GM18517 (cell line): ENCODE data around the gene CFDP1.
A peak's percentile ranks its signal among the peaks of the same experiment; 100 is the strongest.

Experiments used
- ATAC-seq: cut with Tn5 transposase; IDR thresholded peaks from one replicate; pipeline ENCODE4 v1.9.1; 2021; ENCODE audit warnings: mild to moderate bottlenecking, moderate library complexity; ENCODE audit not compliant: unreplicated experiment

The CFDP1 gene

DNA sequence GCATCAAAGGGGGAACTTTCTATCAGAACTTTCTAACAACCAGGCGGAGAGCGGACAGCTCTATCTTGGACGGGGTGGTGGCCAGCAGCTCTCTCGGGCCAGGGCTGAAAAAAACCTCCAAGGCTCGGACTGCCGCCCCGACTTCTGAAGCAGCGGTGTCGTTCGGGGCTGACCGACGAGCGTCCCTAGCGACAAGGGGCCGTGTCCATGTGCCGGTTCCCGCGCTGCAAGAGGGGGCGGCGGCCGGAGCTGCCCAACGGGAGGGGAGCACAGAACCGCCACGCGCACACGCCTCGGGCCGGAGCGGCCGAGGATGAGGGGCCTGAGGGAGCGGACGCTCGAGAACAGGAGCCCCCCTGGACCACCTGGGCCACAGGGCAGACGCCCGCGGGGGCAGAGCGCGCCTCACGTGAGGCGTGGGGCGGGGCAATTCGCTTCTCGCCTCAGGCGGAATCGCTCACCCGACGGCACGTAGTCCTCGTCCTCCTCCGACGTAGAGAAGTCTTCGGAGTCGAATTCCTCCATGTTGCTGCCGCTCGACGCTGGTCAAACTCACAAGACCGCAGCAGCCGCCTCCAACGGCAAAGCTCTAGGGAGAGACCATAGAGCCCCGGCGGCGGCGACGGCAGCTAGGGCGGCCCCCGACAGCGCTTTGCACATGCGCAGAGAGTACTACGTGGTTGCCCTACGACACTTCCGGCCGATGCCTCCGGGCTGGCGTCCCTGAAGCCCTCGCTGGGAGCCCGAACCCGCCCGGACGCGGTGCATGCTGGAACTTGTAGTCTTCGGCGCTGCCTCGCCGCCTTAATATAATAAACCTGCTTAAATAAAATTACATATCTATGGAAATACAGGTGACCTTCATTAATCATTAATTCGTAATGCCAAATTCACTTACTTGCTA, at the start of gene CFDP1:
Gene CFDP1 (minus strand): TSS at position 676 of the 904 bp plus-strand sequence. CDS start 151 bp downstream, at position 525.
- peak; percentile 88 for ATAC-seq

DNA sequence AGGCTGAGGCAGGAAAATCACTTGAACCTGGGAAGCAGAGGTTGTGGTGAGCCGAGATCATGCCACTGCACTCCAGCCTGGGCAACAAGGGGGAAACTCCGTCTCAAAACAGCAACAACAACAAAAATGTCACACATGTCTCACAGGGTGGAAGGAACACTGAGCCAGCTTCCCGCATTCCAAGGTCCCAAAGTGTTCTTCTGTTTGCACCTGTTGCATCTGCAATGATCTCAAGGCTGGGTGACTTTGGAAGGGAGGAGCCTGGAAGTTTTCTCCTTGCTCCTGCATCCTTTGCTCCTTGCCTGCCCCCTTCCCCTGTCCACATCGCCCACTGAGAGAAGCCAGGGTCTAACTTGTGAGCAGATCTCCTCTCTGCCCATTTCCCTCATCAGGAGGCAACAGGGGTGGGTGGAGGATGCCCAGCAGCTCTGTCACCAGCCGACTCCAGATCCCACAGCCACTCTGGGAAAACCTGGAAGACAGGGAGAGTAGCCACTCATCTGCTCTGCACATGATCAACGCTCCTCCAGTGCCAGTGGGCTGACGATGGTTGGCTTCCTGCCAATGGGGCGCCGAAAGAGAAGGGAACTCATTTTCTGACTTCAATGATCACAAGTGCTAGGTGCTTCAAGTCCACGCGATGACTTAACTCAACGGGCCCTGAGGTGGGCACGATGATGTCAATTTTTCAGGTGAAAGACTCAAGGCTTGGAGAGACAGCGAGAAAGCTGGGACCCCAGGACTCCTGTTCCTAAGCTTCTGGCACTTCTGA, 49.3 kb upstream of the CFDP1 start:
- no peak for ATAC-seq

DNA sequence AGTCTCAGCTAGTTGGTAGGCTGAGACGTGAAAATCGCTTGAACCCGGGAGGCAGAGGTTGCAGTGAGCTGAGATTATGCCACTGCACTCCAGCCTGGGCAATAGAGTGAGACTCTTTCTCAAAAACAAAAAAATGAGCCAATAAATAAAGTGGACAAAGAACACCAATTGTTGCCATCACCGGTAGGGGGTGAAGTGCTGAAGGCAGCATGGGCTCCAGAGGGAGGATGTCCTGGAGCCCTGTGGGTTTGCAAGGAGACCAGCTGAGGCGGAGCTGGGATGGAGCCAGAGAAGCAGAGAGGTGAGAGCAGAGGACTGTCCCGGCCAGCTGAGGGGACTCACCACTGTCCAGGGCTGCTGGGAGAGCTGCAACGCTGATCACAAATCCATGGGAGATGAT, 48.2 kb upstream of the CFDP1 start:
- ATAC-seq = no peak

DNA sequence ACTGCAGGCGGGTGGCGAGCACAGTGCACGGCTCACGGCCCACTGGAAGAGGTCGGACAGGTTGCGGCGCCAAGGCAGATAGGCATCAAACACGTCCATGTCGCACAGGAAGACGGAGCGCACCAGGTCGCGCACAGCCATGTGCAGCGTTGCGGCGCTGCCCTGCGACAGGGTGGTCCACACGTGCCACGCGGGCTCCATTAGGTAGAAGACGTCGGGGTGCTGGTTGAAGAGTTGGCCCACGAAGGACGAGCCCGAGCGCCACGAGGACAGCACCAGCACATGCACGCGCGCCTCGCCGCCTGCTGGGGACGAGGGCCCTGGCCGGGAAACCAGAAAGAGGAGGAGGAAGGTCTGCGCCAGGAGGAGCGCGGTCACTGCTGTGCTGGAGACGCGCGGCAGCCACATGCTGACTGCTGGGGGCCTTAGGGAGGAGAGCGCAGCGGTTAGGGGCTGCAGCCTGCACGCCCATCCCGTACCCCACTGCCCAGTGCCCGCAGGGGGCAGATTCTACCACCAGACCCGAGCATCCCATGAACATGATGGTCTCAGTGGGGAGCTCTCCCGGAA, 46.2 kb upstream of the CFDP1 start:
- no peak for ATAC-seq

DNA sequence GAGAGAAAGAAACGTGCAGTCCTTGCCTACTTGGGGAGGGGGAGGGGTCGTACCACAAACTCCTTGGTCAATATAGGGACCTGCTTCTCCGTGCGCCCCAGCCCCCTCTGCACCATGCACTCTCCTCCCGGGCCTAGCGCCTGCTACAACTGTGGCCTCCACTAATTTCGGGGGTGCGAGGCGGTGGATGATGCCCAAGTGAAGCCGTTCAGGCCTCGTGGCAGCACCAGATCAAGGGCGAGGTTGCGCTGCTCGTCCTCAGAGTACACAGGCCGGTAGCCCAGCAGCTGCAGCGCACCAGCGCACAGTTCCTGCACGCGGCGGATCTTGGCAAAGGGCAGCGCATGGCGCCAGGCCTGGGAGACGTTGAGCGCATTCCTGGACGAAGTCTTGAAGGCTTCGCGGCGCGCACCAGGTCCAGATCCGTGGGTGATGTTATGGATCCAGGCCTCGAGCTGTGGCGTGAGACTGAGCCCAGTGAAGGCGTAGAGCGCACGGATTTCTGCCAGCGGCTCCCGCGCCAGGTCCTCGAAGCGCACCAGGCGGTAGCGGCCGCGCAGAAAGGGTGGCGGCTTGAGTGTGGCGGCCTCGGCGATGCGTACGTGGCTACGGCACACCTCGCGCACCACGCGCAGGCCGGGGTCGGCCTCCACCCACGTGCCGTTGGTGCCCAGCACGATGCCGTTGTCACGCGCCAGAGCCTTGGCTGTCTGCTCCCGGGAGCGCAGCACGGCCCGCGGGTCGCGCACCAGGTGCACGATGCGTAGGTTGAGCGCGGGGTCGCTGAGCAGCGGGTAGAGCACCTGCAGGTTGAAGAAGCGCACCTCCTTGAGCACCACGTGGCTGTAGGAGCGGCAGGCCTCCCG, 45.4 kb upstream of the CFDP1 start:
- no peak for ATAC-seq

DNA sequence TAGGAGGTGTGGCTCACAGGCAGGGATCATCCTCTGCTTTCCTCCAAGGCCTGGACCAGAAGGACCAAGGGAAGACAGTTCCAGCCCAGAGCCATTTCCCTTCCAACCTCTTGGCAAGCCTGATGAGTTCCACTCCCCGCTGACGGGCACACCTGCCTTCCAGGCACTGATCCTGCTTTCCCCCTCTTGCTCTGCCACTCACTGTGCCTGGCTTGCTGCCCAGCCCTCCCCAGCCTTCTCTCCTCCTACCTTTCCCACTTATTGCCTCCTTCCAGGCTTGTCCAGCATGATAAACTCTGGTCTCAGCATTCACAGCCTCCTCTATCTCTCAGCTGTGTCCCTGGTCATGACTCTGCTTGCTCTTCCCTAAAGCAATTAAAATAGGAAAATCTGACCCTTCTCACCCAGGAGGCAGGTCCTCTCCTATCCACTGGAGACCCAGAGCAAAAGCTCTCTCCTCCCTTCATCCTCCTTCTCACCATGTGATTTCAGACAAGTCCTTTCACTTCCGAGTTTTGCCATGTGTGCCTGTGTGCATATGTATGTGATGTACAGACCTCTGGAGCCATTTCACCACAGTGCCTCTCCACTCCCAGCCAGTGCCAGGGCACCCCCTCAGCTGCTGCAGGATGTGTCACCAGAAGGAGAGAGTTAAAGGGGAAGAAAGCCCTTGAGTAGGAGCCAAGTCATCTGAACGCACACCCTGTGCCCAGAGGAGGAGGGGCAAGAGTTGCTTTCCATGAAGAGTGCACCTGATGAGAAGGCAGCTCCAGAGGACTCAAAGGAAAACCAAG, 44.6 kb upstream of the CFDP1 start:
- ATAC-seq = no peak

DNA sequence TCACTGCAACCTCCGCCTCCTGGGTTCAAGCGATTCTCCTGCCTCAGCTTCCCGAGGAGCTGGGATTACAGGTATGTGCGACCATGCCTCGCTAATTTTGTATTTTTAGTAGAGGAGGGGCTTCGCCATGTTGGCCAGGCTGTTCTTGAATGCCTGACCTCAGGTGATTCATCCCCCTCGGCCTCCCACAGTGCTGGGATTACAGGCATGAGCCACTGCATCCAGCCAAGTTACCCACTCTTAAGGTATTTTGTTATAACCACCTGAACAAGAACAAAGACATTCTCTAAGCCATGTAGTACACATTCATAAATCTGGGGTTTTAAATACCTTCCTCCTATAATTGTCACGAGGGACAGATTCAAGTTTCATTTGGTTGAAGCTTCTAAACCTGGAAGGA, 43.5 kb upstream of the CFDP1 start:
- ATAC-seq = no peak

DNA sequence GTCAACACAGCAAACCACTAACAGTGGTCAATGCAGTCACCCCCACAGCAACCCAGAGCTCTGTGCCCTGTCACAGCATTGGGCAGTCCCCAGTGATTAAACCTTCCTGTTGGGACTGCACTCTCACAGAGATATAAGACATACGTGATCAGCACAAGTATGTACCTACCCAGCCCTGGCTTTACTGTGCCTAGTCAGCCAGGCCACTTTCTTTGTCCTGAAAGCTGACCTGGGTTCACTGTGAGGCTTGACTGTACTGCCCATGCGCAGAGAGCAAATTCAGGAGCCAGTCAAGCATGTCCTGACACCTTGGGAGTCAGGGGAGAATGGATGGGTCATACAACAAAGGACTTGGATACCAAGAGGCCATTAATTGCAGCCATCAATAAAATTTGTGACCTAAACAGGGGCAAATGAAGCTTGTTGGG, 42.1 kb upstream of the CFDP1 start:
- ATAC-seq = no peak

DNA sequence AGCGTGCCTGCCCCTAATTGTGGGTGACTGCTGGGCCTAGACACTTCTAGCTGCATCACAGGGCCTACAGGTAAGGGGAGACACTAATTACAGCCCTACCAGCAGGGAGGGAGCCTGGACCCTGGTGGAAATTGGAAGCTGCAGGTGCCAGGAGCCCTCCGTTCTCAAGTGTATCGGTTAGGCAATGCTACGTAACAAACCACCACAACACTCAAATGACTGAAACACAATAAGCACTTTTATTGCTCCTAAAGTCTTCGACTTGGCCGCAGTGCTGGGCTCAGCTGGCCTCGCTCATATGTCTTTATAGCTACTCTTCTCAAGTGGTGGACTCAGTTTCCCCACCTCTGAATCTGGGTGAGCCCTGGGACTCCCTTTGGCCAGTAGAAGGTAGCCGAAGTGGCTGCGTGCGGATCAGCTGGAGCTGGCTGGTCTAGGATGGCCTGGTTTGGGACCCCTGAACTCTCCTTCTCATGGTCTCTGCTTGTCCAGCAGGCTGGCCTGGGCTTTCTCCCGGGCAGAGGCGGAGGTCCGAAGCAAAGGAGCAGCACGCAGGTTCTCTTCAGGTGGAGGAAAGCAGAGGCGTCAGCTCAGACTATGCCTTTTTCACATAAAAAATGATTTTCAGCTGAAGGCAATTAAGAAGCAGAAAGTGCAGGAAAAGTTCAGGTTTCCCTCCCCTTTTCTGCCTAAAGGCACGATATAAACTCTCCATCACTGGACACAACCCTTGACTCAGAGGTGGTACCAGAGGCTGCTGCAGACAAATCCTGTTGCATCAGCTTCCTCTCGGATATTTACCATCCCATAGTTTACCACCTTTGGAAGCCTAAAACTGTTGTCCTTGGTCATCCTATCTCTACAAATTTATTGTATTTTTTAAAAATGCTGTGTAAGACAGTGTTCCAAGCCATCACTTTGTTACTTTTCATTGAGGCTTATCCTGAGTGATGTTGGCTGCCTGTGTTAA, 39.9 kb upstream of the CFDP1 start:
- no peak for ATAC-seq

DNA sequence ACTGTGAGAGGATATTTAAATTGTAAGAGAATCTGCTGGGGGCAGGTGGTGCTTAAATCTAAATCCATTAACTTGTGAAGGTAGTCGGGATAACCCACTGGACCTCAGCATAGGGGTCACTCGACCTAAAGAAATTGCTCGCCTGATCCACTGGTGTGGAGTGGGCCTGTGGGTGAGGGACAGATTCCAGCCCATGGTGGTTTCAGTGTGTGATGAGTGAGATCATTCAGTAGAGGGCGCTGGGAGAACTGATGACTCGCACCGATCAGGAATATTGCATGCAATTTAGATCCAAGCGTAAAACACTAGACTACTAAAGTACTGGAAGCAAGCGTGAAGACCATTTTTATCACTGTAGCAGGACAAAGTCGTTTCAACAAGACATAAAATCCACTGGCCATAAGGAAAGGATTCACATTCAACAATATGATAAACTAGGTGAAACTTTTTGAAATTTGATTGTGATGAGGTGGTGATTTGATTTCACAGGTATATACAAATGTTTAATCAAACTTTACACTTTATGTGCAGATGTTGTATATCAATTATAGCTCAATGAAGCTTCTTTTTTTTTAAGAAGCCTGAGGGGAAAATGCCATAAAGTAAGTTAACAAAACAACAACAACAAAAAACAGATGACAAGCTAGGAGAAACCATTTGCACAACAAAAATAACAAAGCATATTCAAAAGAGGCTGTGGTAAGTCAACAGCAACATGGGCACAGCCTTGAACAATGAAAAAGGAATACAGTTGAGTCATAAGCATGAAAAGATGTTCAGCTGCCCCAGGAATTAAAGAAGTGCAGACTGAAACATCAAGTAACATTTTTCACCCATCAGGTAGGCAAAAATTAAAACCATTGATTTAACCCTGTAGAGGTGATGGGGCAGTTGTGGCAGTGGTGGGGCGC, 38.7 kb upstream of the CFDP1 start:
- peak; percentile 85 for ATAC-seq

DNA sequence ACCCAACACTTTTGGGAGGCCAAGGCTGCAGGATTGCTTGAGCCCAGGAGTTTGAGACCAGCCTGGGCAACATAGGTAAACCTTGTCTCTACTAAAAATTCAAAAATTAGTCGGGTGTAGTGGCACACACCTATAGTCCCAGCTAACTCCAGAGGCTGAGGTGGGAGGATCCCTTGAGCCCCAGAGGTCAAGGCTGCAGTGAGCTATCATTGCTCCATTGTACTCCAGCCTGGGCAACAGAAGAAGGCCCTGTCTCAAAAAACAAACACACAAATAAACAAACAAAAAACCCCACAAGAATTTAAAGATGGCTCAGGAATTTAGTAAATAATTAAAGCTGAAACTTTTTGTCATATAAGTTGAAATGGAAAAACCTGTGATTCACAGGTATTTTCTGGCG, 33.5 kb upstream of the CFDP1 start:
- ATAC-seq = no peak

DNA sequence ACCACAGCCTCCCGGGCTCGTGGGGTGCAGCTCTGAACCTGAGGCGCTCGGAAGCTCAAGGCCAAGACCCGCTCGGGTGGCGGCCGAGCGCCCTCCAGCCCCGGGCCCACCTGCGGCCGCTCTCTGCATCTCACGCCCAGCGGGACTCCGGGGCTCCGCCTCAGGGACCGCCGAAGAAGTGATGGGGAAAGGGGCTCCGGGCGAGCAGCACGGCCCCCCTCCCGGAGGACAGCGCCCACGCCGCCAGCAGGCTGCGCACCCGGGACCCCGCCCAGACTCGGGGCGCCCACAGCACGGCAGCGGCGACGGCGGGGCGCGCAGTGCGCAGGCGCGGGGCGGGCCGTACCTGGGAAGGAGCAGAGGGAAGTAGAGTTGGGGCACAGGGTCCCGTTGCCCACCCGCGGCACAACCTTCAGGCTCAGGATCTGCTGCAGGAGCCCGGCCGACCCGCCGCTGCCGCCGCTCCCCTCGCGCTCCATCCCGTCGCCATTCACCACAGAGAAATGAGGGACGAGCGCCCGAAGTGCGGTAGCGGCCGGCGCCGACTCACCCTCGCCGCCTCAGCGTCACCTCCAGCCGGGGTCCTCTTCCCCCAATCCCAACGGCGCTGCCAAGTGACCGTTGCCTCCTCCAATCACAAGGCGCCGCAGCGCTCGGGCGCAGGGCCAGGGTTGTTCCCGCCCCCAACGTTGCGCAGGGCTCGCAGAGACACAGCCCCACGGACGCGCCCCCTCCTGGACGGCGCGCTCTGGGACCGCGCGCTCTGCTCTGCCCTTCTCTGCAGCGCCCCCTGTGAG, 31.0 kb upstream of the CFDP1 start, which contains the start of gene TMEM170A:
Gene TMEM170A (minus strand): TSS at position 568 of the 797 bp plus-strand sequence. CDS start 89 bp downstream, at position 479.
- peak; percentile 91 for ATAC-seq

DNA sequence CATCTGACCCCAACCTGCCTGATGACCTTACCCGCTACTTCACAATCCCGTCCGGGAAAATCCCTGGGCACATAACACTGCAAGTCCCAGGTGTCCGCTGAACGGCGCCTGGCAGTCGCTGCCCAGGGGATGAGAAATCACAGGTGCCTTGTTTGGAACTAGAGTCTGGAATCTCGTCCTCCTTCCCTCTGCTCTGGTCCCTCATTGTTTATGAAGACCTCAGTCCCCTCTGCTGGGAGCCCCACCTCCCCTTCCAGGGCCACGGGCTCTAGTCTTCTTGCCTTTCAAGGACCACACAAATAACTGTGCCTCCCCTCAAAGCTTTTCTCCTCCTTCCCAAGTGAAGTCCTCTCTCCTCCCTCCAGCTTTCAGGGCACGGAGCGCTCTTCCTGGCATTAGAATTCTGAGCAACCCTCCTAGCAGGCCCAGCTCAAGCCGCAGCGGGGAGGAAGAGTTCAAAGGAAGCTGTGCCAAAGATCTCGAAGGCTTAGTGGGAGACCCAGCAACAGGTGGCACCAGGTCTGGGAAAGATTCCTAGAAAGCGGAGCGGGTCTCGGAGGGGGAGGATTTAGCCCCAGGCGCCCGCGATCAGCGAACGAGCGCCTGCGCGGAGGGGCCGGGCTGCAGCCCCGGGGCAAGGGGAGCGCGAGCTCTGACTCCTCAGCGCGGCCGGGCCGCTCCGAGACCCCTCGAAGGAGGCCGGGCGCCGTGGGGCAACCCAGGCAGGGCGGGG, 30.3 kb upstream of the CFDP1 start:
- ATAC-seq = peak; percentile 8

DNA sequence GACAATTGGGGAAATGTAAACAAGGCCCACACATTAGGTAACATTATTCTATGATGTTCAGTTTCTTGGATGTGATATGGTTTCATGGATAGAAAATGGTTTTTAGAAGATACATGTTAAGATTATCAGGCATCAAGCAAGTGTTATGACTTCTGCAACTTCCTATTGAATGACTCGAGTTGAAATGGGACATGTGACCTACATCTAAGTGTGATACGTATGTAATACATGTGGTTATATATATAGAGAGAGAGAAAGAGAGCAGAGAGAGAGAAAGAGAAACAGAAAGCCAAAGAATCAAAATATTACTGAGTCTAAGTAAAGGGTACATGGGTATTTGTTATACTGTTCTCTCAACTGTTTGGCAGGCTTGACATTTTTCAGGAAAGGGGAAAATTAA, 29.5 kb upstream of the CFDP1 start:
- peak; percentile 39 for ATAC-seq

DNA sequence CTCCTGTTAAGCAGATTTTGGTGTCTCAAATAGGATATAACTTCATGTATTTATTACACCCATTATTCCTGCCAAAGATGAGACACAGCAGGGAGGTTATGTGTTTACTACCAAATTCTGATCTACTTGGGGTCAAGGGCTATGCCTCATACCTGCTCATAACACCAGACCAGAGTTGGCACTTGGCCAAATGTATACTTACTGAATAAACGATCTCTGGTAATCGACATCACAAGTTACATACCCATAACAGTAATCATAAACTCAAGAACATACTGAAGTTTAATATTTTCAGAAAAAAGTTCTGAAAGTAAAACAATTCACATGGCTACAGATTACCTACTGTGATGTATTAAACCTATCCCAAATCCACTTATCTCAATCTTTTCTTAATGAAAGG, 28.3 kb upstream of the CFDP1 start:
- no peak for ATAC-seq

DNA sequence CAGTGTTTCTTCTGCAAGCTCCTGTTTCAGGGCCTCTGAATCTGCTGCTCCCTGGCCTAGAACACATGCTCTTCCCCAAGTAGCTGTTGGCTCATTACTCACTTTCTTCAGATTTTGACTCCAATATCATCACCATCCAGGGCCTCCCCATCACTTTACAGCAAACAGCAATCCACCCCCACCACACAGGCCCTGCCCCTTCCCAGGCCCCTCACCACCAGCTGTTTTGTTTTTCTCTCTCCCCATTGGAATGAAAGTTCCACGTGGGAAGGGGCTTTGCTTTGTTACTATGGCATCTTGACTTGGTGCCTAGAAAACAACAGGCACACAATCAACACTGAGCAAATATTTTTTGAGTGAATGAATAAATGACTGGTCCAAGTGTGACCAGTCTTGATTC, 27.1 kb upstream of the CFDP1 start:
- no peak for ATAC-seq
